Liver (tissue), 9 donors: Measurements from ENCODE around the gene PIWIL4. TPM values are rescaled to one million over a fixed set of nuclear protein-coding genes. Genes with fewer than 3 reads are reported as not detected.

Source experiments
- DNase-seq: peaks from one replicate; pipeline ENCODE4 v3.0.0-alpha.2; 2017; ENCODE audit warnings: low spot score
- H3K27ac ChIP-seq, 2 donors: one replicate each; pipeline ENCODE4 v1.7.0; 2013; ENCODE audit warnings: inconsistent platforms in 2 of 2, low read length in 2 of 2, control low read depth in 1 of 2, low read depth in 1 of 2, mild to moderate bottlenecking in 1 of 2
- H3K27me3 ChIP-seq, 4 donors: one replicate each; pipeline versions ENCODE4 v1.6.1 to v1.7.0; 2013; ENCODE audit warnings: low read length in 3 of 4, inconsistent platforms in 1 of 4, mild to moderate bottlenecking in 1 of 4, moderate library complexity in 1 of 4; ENCODE audit not compliant: control insufficient read depth in 4 of 4, insufficient read depth in 4 of 4
- H3K36me3 ChIP-seq, 4 donors: one replicate each; pipeline versions ENCODE4 v1.6.1 to v1.7.0; 2013; ENCODE audit warnings: low read length in 3 of 4, mild to moderate bottlenecking in 3 of 4, low read depth in 1 of 4, moderate library complexity in 1 of 4; ENCODE audit not compliant: control insufficient read depth in 4 of 4, insufficient read depth in 3 of 4
- H3K4me1 ChIP-seq, 4 donors: one replicate each; pipeline versions ENCODE4 v1.6.1 to v1.7.0; 2013; ENCODE audit warnings: low read length in 3 of 4, mild to moderate bottlenecking in 3 of 4, moderate library complexity in 1 of 4; ENCODE audit not compliant: control insufficient read depth in 4 of 4, insufficient read depth in 4 of 4
- H3K4me3 ChIP-seq, 3 donors: one replicate each; pipeline versions ENCODE4 v1.6.1 to v1.7.0; 2013; ENCODE audit warnings: low read length in 3 of 3, control low read depth in 1 of 3, low read depth in 1 of 3, mild to moderate bottlenecking in 1 of 3
- H3K9ac ChIP-seq, 2 donors: one replicate each; pipeline ENCODE4 v1.7.0; 2013; ENCODE audit warnings: low read length in 2 of 2, mild to moderate bottlenecking in 2 of 2, moderate library complexity in 2 of 2, control low read depth in 1 of 2, low read depth in 1 of 2
- H3K9me3 ChIP-seq, 4 donors: one replicate each; pipeline versions ENCODE4 v1.6.1 to v1.7.0; 2013; ENCODE audit warnings: low read length in 3 of 4; ENCODE audit not compliant: control insufficient read depth in 4 of 4
- EGR1 ChIP-seq, 2 donors: IDR thresholded peaks; 2 replicates each; pipeline ENCODE4 v1.6.1; 2016 to 2018; ENCODE audit warnings: antibody characterized with exemption in 2 of 2, low read depth in 2 of 2
- FOXA1 ChIP-seq: IDR thresholded peaks from 2 replicates; pipeline ENCODE4 v1.6.1; 2016; ENCODE audit warnings: antibody characterized with exemption
- FOXA2 ChIP-seq: IDR thresholded peaks from 2 replicates; pipeline ENCODE4 v1.6.1; 2016; ENCODE audit warnings: antibody characterized with exemption
- HNF4A ChIP-seq, 2 donors: conservative IDR thresholded peaks; 2 replicates each; pipeline ENCODE4 v1.6.1; 2016; ENCODE audit warnings: antibody characterized with exemption in 2 of 2, mild to moderate bottlenecking in 2 of 2
- HNF4G ChIP-seq: IDR thresholded peaks from 2 replicates; pipeline ENCODE4 v1.6.1; 2016; ENCODE audit warnings: antibody characterized with exemption
- JUND ChIP-seq, 2 donors: IDR thresholded peaks; 2 replicates each; pipeline ENCODE4 v1.6.1; 2016; ENCODE audit warnings: antibody characterized with exemption in 2 of 2
- NR2F2 ChIP-seq: IDR thresholded peaks from 2 replicates; pipeline ENCODE4 v1.6.1; 2016; ENCODE audit warnings: antibody characterized with exemption
- RAD21 ChIP-seq, 2 donors: IDR thresholded peaks; 2 replicates each; pipeline ENCODE4 v1.6.1; 2016; ENCODE audit warnings: antibody characterized with exemption in 2 of 2, mild to moderate bottlenecking in 2 of 2
- RXRA ChIP-seq, 2 donors: IDR thresholded peaks; 2 replicates each; pipeline ENCODE4 v1.6.1; 2017 to 2018; ENCODE audit warnings: antibody characterized with exemption in 2 of 2, mild to moderate bottlenecking in 1 of 2
- SP1 ChIP-seq: IDR thresholded peaks from 2 replicates; pipeline ENCODE4 v1.6.1; 2018; ENCODE audit warnings: antibody characterized with exemption, mild to moderate bottlenecking
- TAF1 ChIP-seq: conservative IDR thresholded peaks from 2 replicates; pipeline ENCODE4 v1.6.1; 2016; ENCODE audit warnings: antibody characterized with exemption, mild to moderate bottlenecking
- YY1 ChIP-seq: IDR thresholded peaks from 2 replicates; pipeline ENCODE4 v1.6.1; 2016; ENCODE audit warnings: antibody characterized with exemption, mild to moderate bottlenecking
- WGBS: extraction: QIAGEN DNeasy Blood & Tissue Kit; methylation state at CpG from one replicate; pipeline ENCODE4 v1.1.7; 2013; 5-methylcytosine and 5-hydroxymethylcytosine counted together
- polyA plus RNA-seq, 2 donors: library from polyadenylated mRNA; stranded (reverse) in 1 of 2; unstranded in 1 of 2; fragments of 200-250 nt in 1 of 2; fragments of >200 nt in 1 of 2; fragmentation: Nextera tagmentation in 1 of 2; extraction: Ambion mirVana in 1 of 2; gene quantifications; one replicate each; pipeline versions ENCODE4 v1.2.1 to v1.2.3, GENCODE V29; 2013 to 2015
- total RNA-seq, 2 donors: library from RNA; depleted of rRNA; stranded (reverse); fragments of >200 nt; gene quantifications; one replicate each; pipeline ENCODE4 v1.2.3, GENCODE V29; 2014
- TF ChIP-seq, protein P1 (sequence below): fragments of 150-350 bp; IDR thresholded peaks from 2 replicates; pipeline ENCODE4 v1.5.1; 2017; ENCODE audit warnings: improper control_type of control experiment, low read depth, low read length; ENCODE audit not compliant: missing input control
- TF ChIP-seq, protein P2 (sequence below): IDR thresholded peaks from 2 replicates; pipeline ENCODE4 v1.6.1; 2016; ENCODE audit warnings: antibody characterized with exemption
- TF ChIP-seq, protein P3 (sequence below): IDR thresholded peaks from 2 replicates; pipeline ENCODE4 v1.6.1; 2016; ENCODE audit warnings: antibody characterized with exemption
- TF ChIP-seq, protein P4 (sequence below): IDR thresholded peaks from 2 replicates; pipeline ENCODE4 v1.6.1; 2016; ENCODE audit warnings: antibody characterized with exemption
- TF ChIP-seq, protein P5 (sequence below): IDR thresholded peaks from 2 replicates; pipeline ENCODE4 v1.6.1; 2016; ENCODE audit warnings: antibody characterized with exemption, mild to moderate bottlenecking
- donor health status: healthy.
- donor health status: healthy.
- donor health status: healthy.
- donor health status: healthy.
- donor health status: healthy.

PIWIL4 gene
- total and polyA plus RNA-seq, 4 donors, result 0.18 to 1.5 (median 0.51) TPM

DNA sequence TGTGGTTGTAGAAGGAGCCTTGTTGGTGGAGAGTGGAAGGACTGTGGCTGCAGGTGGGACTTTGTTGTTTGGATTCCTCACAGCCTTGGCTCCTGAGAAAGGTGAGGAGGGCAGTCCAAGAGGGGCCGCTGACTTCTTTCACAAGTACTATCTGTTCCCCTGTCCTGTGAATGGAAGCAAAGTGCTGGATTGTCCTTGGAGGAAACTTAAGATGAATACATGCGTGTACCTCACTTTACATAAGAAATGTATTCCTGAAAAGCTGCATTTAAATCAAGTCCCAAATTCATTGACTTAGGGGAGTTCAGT, 21.1 kb upstream of the PIWIL4 start:
- no peaks in the 10 kb centered on the region for H3K27me3 ChIP-seq
- no peaks in the 10 kb centered on the region for H3K9me3 ChIP-seq
- H3K9ac ChIP-seq, result peak overlapping the region in 1 of 2 donors; percentile 12
- H3K4me3 ChIP-seq, result peak overlapping the region in 1 of 3 donors; percentile 57
- 81% methylated on average over 2 of the region's 2 CpGs for WGBS
- H3K36me3 ChIP-seq, result no peaks in the 10 kb centered on the region
- H3K27ac ChIP-seq, result no peak overlapping the region
- TF ChIP-seq NR2F2, result no peak
- TF ChIP-seq HNF4A (conservative IDR thresholded peaks at IDR 0.05), result no peak
- TF ChIP-seq, protein P1, sequence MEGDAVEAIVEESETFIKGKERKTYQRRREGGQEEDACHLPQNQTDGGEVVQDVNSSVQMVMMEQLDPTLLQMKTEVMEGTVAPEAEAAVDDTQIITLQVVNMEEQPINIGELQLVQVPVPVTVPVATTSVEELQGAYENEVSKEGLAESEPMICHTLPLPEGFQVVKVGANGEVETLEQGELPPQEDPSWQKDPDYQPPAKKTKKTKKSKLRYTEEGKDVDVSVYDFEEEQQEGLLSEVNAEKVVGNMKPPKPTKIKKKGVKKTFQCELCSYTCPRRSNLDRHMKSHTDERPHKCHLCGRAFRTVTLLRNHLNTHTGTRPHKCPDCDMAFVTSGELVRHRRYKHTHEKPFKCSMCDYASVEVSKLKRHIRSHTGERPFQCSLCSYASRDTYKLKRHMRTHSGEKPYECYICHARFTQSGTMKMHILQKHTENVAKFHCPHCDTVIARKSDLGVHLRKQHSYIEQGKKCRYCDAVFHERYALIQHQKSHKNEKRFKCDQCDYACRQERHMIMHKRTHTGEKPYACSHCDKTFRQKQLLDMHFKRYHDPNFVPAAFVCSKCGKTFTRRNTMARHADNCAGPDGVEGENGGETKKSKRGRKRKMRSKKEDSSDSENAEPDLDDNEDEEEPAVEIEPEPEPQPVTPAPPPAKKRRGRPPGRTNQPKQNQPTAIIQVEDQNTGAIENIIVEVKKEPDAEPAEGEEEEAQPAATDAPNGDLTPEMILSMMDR, result no peak
- TF ChIP-seq, protein P2, sequence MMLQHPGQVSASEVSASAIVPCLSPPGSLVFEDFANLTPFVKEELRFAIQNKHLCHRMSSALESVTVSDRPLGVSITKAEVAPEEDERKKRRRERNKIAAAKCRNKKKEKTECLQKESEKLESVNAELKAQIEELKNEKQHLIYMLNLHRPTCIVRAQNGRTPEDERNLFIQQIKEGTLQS, result no peak
- TF ChIP-seq, protein P3, sequence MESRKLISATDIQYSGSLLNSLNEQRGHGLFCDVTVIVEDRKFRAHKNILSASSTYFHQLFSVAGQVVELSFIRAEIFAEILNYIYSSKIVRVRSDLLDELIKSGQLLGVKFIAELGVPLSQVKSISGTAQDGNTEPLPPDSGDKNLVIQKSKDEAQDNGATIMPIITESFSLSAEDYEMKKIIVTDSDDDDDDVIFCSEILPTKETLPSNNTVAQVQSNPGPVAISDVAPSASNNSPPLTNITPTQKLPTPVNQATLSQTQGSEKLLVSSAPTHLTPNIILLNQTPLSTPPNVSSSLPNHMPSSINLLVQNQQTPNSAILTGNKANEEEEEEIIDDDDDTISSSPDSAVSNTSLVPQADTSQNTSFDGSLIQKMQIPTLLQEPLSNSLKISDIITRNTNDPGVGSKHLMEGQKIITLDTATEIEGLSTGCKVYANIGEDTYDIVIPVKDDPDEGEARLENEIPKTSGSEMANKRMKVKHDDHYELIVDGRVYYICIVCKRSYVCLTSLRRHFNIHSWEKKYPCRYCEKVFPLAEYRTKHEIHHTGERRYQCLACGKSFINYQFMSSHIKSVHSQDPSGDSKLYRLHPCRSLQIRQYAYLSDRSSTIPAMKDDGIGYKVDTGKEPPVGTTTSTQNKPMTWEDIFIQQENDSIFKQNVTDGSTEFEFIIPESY, result no peak
- TF ChIP-seq FOXA1, result no peak
- TF ChIP-seq HNF4G, result no peak
- TF ChIP-seq TAF1, result no peak
- no peak for TF ChIP-seq RXRA (IDR thresholded peaks at IDR 0.05)
- TF ChIP-seq EGR1 (IDR thresholded peaks at IDR 0.05; ENCODE audit: low read depth in 2 of 2), result no peak
- no peak for TF ChIP-seq FOXA2
- TF ChIP-seq, protein P4, sequence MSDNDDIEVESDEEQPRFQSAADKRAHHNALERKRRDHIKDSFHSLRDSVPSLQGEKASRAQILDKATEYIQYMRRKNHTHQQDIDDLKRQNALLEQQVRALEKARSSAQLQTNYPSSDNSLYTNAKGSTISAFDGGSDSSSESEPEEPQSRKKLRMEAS, result no peak
- no peak for TF ChIP-seq JUND (IDR thresholded peaks at IDR 0.05)
- TF ChIP-seq SP1, result no peak
- TF ChIP-seq RAD21 (IDR thresholded peaks at IDR 0.05), result no peak
- TF ChIP-seq YY1, result no peak
- TF ChIP-seq, protein P5, sequence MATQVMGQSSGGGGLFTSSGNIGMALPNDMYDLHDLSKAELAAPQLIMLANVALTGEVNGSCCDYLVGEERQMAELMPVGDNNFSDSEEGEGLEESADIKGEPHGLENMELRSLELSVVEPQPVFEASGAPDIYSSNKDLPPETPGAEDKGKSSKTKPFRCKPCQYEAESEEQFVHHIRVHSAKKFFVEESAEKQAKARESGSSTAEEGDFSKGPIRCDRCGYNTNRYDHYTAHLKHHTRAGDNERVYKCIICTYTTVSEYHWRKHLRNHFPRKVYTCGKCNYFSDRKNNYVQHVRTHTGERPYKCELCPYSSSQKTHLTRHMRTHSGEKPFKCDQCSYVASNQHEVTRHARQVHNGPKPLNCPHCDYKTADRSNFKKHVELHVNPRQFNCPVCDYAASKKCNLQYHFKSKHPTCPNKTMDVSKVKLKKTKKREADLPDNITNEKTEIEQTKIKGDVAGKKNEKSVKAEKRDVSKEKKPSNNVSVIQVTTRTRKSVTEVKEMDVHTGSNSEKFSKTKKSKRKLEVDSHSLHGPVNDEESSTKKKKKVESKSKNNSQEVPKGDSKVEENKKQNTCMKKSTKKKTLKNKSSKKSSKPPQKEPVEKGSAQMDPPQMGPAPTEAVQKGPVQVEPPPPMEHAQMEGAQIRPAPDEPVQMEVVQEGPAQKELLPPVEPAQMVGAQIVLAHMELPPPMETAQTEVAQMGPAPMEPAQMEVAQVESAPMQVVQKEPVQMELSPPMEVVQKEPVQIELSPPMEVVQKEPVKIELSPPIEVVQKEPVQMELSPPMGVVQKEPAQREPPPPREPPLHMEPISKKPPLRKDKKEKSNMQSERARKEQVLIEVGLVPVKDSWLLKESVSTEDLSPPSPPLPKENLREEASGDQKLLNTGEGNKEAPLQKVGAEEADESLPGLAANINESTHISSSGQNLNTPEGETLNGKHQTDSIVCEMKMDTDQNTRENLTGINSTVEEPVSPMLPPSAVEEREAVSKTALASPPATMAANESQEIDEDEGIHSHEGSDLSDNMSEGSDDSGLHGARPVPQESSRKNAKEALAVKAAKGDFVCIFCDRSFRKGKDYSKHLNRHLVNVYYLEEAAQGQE, result no peak
- H3K4me1 ChIP-seq, result peaks cover 3 to 17% (median 12%) of the 10 kb centered on the region in 4 donors
- no peak for DNase-seq

DNA sequence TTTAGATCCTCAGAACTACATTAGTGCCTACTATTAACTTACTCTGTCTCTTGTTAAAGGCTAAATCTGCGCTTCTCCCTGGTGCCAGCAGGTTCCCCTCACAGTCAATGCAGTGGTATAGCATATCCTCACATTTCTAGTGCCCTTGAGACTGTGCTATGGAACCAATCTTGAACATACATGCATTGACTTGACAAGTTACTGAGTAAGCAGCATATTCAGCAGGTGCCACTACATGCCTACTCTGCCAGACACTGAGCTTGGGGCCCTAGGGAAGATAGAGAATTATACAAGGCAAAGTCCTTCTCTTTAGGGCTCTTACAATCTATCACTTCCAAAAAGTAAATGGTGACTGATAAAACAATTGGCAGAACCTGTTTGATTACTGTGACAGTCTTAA, 20.3 kb upstream of the PIWIL4 start:
- no peak overlapping the region for H3K9ac ChIP-seq
- no peak overlapping the region for H3K4me3 ChIP-seq
- no peak overlapping the region for H3K27ac ChIP-seq
- no peak for DNase-seq
- no peaks in the 10 kb centered on the region for H3K36me3 ChIP-seq
- no peaks in the 10 kb centered on the region for H3K9me3 ChIP-seq
- 85% methylated on average over 1 of the region's 1 CpG for WGBS
- peaks cover 3 to 17% (median 12%) of the 10 kb centered on the region in 4 donors for H3K4me1 ChIP-seq
- no peak for TF ChIP-seq FOXA2
- TF ChIP-seq EGR1 (IDR thresholded peaks at IDR 0.05; ENCODE audit: low read depth in 2 of 2), result no peak
- TF ChIP-seq HNF4G, result no peak
- no peak for TF ChIP-seq NR2F2
- no peaks in the 10 kb centered on the region for H3K27me3 ChIP-seq
